ENCODE measurements around the gene CTNNA1.
A peak's percentile ranks its signal among the peaks of the same experiment; 100 is the strongest.

The CTNNA1 gene

GRCh38 chr5:138716456-138716924, 36.7 kb upstream of the CTNNA1 start:
- DNase-seq (ENCODE audit: low read depth, low spot score) = peak; percentile 29
- TF ChIP-seq CTCF (IDR thresholded peaks at IDR 0.05; ENCODE audit: low read depth, low read length) = no peak
- in situ Hi-C loops (cut with HindIII; ENCODE audit: low sequenced_read_pairs) = no loop called here
- H3K4me3 ChIP-seq (ENCODE audit: low read depth, low read length) = no peak overlapping the region

DNA sequence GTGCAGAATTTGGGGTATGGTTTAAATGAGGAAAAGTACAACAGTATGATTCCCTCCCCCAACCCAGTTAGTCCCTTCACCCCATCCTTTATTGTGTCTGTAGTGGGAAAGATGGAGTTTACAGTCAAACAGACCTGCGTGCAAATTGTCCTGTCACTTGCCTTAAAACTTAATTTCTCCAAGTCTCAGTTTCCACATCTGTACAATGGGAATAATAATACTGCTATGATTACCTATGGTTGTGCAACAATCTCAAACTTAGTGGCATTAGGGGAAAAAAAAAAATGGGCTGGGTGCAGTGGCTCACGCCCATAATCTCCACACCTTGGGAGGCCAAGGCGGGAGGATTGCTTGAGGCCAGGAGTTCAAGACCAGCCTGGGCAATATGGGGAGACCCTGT, 35.8 kb upstream of the CTNNA1 start:
- in situ Hi-C loops (cut with HindIII; ENCODE audit: low sequenced_read_pairs) = no loop called here
- TF ChIP-seq CTCF (IDR thresholded peaks at IDR 0.05; ENCODE audit: low read depth, low read length) = no peak
- no peak overlapping the region for H3K4me3 ChIP-seq (ENCODE audit: low read depth, low read length)
- no peak for DNase-seq (ENCODE audit: low read depth, low spot score)

GRCh38 chr5:138719811-138720210, 33.4 kb upstream of the CTNNA1 start:
- no peak for TF ChIP-seq CTCF (IDR thresholded peaks at IDR 0.05; ENCODE audit: low read depth, low read length)
- no peak overlapping the region for H3K4me3 ChIP-seq (ENCODE audit: low read depth, low read length)
- no peak for DNase-seq (ENCODE audit: low read depth, low spot score)
- in situ Hi-C loops (cut with HindIII; ENCODE audit: low sequenced_read_pairs) = no loop called here

DNA sequence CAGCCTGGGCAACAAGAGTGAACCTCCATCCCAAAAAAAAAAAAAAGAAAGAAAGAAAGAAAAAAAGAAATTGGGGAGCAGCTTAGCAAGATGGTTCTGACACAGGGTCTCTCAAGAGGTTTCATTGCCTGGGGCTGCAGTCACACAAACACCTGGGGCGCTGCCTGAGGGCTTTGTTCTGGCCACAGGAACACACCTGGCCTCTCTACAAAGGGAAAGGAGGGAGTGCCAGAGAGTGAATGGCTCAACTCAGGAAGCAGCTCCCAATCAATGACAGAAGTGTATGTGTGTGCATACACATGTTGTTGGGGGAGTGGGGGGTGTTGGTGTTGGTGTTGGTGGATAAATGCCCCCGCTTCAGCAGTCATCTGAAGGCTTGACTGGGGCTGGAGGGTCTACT, 32.4 kb upstream of the CTNNA1 start:
- in situ Hi-C loops (cut with HindIII; ENCODE audit: low sequenced_read_pairs) = no loop called here
- DNase-seq (ENCODE audit: low read depth, low spot score) = no peak
- TF ChIP-seq CTCF (IDR thresholded peaks at IDR 0.05; ENCODE audit: low read depth, low read length) = no peak
- no peak overlapping the region for H3K4me3 ChIP-seq (ENCODE audit: low read depth, low read length)

- TF ChIP-seq CTCF (IDR thresholded peaks at IDR 0.05; ENCODE audit: low read depth, low read length) = no peak
- no peak overlapping the region for H3K4me3 ChIP-seq (ENCODE audit: low read depth, low read length)
- DNase-seq (ENCODE audit: low read depth, low spot score) = no peak
- in situ Hi-C loops (cut with HindIII; ENCODE audit: low sequenced_read_pairs) = no loop called here
Measured at GRCh38 chr5:138721979-138722378, 31.2 kb upstream of the CTNNA1 start.

GRCh38 chr5:138722544-138723177, 30.6 kb upstream of the CTNNA1 start:
- DNase-seq (ENCODE audit: low read depth, low spot score) = no peak
- in situ Hi-C loops (cut with HindIII; ENCODE audit: low sequenced_read_pairs) = no loop called here
- H3K4me3 ChIP-seq (ENCODE audit: low read depth, low read length) = no peak overlapping the region
- TF ChIP-seq CTCF (IDR thresholded peaks at IDR 0.05; ENCODE audit: low read depth, low read length) = no peak
